ENCODE measurements around the gene FGF12.
A peak's percentile ranks its signal among the peaks of the same experiment; 100 is the strongest.

The FGF12 gene

DNA sequence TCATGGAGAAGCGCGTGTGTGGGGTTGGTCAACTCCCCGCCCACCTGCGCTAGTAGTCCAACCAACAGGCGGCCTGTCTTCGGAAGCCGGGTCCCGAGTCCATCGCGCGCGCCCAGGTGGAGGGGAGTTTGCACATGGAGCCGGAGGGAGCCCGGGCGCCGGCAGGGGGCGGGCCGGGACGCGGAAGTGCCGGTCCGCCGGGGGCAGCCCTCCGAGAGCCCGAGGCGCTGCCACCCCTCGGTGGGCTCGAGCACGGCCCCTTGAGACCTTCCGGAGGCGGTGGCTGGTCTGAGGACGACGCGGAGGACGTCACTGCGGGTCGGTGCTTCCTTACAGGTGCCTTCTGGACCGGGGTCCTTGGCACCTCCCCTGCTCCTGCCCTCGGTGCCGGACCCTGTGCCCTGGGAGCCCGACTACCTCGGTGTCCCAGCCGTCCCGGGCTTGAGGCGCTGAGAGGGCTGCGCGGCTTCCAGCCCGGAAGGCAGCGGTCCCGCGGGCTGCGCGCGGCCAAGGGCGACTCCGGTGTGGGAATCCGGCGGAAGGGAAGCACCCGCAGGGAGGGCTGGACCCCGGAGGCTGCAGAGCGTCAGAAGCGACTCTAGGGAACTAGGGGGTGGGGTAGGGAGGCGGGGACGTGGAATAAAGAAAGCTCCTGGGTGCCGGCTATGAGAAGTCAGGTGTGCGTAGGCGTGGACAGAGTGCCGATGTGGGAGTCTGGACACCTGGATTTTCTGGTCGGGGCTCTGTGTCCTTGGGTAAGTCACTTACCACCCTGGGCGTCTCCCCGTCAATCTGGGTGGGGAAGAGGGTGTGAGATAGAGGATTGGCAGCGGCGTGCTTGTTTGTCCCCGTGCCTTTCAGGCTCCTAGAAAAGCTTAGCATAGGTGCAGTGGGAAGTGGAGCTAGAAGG, 212.3 kb downstream of the FGF12 start:
- H3K4me1 ChIP-seq = no peaks in the 10 kb centered on the region
- H3K27me3 ChIP-seq (ENCODE audit: control insufficient read depth, insufficient read depth, low read length) = no peaks in the 10 kb centered on the region
- no peak overlapping the region for H3K9ac ChIP-seq
- no peaks in the 10 kb centered on the region for H3K36me3 ChIP-seq (ENCODE audit: control insufficient read depth, insufficient read depth, low read length)
- H2AFZ ChIP-seq = peak overlapping the region; percentile 82
- no peaks in the 10 kb centered on the region for H3K79me2 ChIP-seq
- H3K9me3 ChIP-seq (ENCODE audit: control insufficient read depth, low read length) = no peaks in the 10 kb centered on the region
- H3K4me2 ChIP-seq (ENCODE audit: low read length) = peak overlapping the region; percentile 85
- peak overlapping the region; percentile 48 for H3K27ac ChIP-seq
- TF ChIP-seq, protein P1, sequence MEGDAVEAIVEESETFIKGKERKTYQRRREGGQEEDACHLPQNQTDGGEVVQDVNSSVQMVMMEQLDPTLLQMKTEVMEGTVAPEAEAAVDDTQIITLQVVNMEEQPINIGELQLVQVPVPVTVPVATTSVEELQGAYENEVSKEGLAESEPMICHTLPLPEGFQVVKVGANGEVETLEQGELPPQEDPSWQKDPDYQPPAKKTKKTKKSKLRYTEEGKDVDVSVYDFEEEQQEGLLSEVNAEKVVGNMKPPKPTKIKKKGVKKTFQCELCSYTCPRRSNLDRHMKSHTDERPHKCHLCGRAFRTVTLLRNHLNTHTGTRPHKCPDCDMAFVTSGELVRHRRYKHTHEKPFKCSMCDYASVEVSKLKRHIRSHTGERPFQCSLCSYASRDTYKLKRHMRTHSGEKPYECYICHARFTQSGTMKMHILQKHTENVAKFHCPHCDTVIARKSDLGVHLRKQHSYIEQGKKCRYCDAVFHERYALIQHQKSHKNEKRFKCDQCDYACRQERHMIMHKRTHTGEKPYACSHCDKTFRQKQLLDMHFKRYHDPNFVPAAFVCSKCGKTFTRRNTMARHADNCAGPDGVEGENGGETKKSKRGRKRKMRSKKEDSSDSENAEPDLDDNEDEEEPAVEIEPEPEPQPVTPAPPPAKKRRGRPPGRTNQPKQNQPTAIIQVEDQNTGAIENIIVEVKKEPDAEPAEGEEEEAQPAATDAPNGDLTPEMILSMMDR (IDR thresholded peaks at IDR 0.05) = peak; percentile 46
- peak overlapping the region; percentile 51 for H3K4me3 ChIP-seq (ENCODE audit: low read depth, low read length)

DNA sequence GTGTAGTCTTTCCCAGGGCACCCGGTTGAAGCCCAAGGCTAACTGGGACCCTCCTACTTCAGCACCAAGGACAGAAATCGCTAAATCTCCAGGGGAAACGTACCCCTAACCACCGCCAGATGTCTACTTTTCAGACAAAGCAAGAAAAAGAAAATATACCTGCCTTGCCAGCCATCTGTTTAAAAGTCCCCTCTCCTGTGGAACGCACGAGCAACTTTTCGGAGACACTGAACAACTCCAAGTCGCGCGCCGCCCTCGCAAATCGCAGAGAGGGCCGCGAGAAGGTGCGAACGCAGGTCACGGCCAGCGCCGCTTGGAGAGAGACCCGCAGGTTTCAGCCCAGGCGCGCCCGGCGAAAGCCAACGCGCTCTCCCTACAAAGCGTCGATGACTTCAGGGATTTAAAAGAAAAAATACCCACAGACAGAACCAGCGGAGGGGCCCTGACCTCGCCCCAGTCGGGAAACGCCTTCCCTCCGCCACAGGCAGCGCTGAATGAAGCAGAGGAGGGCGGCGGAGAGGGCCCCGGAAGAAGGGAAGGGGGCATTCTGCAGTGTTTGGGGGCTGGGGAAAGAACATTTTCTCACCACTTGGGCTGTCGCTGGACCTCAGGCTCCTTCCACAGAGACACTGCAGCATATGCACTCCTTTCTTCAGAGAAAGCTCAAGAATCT, 213.1 kb downstream of the FGF12 start:
- Histone ChIP-seq H3K9ac (no peak overlapping the region), H3K27ac (peak overlapping the region; percentile 48), H3K36me3 (ENCODE audit: control insufficient read depth, insufficient read depth, low read length) (no peaks in the 10 kb centered on the region)

DNA sequence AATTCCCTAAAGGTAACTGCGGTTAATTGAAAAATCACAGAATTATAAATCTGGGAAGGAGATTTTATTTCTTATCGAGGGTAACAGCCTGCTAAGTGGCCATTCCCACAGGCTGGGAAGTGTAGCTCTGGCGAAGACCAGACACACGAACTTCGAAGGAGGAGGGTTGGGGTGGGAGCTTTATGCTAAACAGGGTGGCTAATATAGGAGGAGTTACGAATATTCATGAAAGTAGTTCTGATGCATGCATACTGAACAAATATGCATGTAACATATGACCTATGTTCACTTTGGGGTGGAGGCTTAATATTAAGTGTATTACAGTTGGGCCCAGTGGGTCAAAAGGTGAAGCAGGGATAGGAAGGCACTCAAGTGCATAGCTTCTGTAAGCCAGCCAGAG, 221.6 kb downstream of the FGF12 start:
- Histone ChIP-seq H2AFZ (no peak overlapping the region), H3K9me3 (ENCODE audit: control insufficient read depth, low read length) (no peaks in the 10 kb centered on the region), H3K4me3 (ENCODE audit: low read depth, low read length) (no peak overlapping the region), H3K4me2 (ENCODE audit: low read length) (no peak overlapping the region), H3K36me3 (ENCODE audit: control insufficient read depth, insufficient read depth, low read length) (no peaks in the 10 kb centered on the region), H3K4me1 (no peaks in the 10 kb centered on the region), H3K79me2 (no peaks in the 10 kb centered on the region), H3K9ac (no peak overlapping the region), H3K27me3 (ENCODE audit: control insufficient read depth, insufficient read depth, low read length) (no peaks in the 10 kb centered on the region), H3K27ac (no peak overlapping the region)
- TF ChIP-seq, protein P1 (IDR thresholded peaks at IDR 0.05) = no peak

More for the DNA sequence above, 213.1 kb downstream of the FGF12 start:
- TF ChIP-seq, protein P1 (IDR thresholded peaks at IDR 0.05) = no peak
- Histone ChIP-seq H3K79me2 (no peaks in the 10 kb centered on the region), H3K4me1 (no peaks in the 10 kb centered on the region), H3K9me3 (ENCODE audit: control insufficient read depth, low read length) (no peaks in the 10 kb centered on the region), H3K4me2 (ENCODE audit: low read length) (peak overlapping the region; percentile 85), H3K27me3 (ENCODE audit: control insufficient read depth, insufficient read depth, low read length) (no peaks in the 10 kb centered on the region), H2AFZ (peak overlapping the region; percentile 82), H3K4me3 (ENCODE audit: low read depth, low read length) (peak overlapping the region; percentile 51)

DNA sequence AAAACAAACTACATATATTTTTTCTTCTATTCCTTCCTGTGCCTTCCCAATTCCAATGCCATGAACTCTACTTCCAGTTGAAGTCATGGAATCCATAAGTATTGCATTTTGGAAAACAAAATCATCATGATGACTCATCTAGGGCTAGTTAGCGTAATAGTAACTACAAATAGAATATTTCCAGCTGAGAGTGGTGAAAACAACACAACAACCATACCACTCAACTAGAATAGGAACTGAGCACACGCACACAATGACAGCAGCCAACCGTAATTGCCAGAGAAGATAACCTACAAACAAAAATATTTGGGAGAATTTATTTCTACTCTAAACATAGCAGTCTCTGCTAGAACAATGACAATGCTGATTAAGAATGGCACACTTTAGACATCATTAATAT, 225.9 kb downstream of the FGF12 start:
- no peaks in the 10 kb centered on the region for H3K36me3 ChIP-seq (ENCODE audit: control insufficient read depth, insufficient read depth, low read length)
- H3K79me2 ChIP-seq = no peaks in the 10 kb centered on the region
- H3K27me3 ChIP-seq (ENCODE audit: control insufficient read depth, insufficient read depth, low read length) = no peaks in the 10 kb centered on the region
- no peak overlapping the region for H3K27ac ChIP-seq
- no peak overlapping the region for H3K4me3 ChIP-seq (ENCODE audit: low read depth, low read length)
- no peak overlapping the region for H2AFZ ChIP-seq
- no peaks in the 10 kb centered on the region for H3K4me1 ChIP-seq
- no peak overlapping the region for H3K4me2 ChIP-seq (ENCODE audit: low read length)
- no peaks in the 10 kb centered on the region for H3K9me3 ChIP-seq (ENCODE audit: control insufficient read depth, low read length)
- TF ChIP-seq, protein P1 (IDR thresholded peaks at IDR 0.05) = no peak
- H3K9ac ChIP-seq = no peak overlapping the region

Measured in parathyroid adenoma (tissue), 2 donors.